HepG2 (cell line): ENCODE results near the gene EXOC1. TPM values are rescaled to one million over a fixed set of nuclear protein-coding genes. Genes with fewer than 3 reads are reported as not detected.

ENCODE experiments used
- EEA1 ChIP-seq: sonication (generic); formaldehyde crosslinking; IDR thresholded peaks from 2 replicates; pipeline ENCODE4 v1.5.1; 2020; ENCODE audit warnings: mild to moderate bottlenecking, missing genetic modification reagents, borderline replicate concordance
- EHMT2 ChIP-seq: fragments of 200-600 bp; sonication (generic); IDR thresholded peaks from 2 replicates; pipeline ENCODE4 v1.7.0; 2017; ENCODE audit warnings: antibody characterized with exemption, low read depth, low read length, borderline replicate concordance
- HDAC2 ChIP-seq: sonication (generic); formaldehyde crosslinking; IDR thresholded peaks from 2 replicates; pipeline ENCODE4 v1.4.0; 2020; ENCODE audit warnings: missing genetic modification reagents
- MXI1 ChIP-seq: IDR thresholded peaks from 3 replicates; pipeline ENCODE4 v1.6.1; 2012; ENCODE audit warnings: low read depth, low read length, inconsistent platforms, borderline replicate concordance
- NFRKB ChIP-seq: fragments of 450-650 bp; IDR thresholded peaks from 2 replicates; pipeline ENCODE4 v1.6.1; 2017
- NFYB ChIP-seq: sonication (generic); formaldehyde crosslinking; IDR thresholded peaks from 2 replicates; pipeline ENCODE4 v1.4.0; 2020; ENCODE audit warnings: missing genetic modification reagents
- PAX8 ChIP-seq: sonication (generic); formaldehyde crosslinking; IDR thresholded peaks from 2 replicates; pipeline ENCODE4 v1.8.0; 2022; ENCODE audit warnings: mild to moderate bottlenecking, missing genetic modification reagents, borderline replicate concordance
- ZNF143 ChIP-seq: sonication (generic); formaldehyde crosslinking; IDR thresholded peaks from 2 replicates; pipeline ENCODE4 v1.4.0; 2020; ENCODE audit warnings: missing genetic modification reagents
- ZNF235 ChIP-seq: sonication (generic); formaldehyde crosslinking; IDR thresholded peaks from 2 replicates; pipeline ENCODE4 v1.8.1; 2023; ENCODE audit warnings: mild to moderate bottlenecking, missing genetic modification reagents, borderline replicate concordance
- ZNF431 ChIP-seq: sonication (generic); formaldehyde crosslinking; IDR thresholded peaks from 2 replicates; pipeline ENCODE4 v1.9.0; 2022; ENCODE audit warnings: missing genetic modification reagents, low read depth, mild to moderate bottlenecking, borderline replicate concordance
- ZNF747 ChIP-seq: sonication (generic); formaldehyde crosslinking; IDR thresholded peaks from 2 replicates; pipeline ENCODE4 v1.8.1; 2023; ENCODE audit warnings: missing genetic modification reagents, mild to moderate bottlenecking, borderline replicate concordance
- ZNF776 ChIP-seq: sonication (generic); formaldehyde crosslinking; IDR thresholded peaks from 2 replicates; pipeline ENCODE4 v1.4.0; 2020; ENCODE audit warnings: mild to moderate bottlenecking, missing genetic modification reagents
- ZNF839 ChIP-seq: sonication (generic); formaldehyde crosslinking; IDR thresholded peaks from 2 replicates; pipeline ENCODE4 v1.4.0; 2020; ENCODE audit warnings: missing genetic modification reagents, mild to moderate bottlenecking, borderline replicate concordance
- polyA plus RNA-seq, 8 experiments: library from polyadenylated mRNA; depleted of rRNA in 3 of 8; stranded (reverse) in 7 of 8; unstranded in 1 of 8; fragments of >200 nt; fragmentation: Illumina TruSeq in 4 of 8; extraction: Trizol in 4 of 8; gene quantifications; 2 replicates each; pipeline versions ENCODE4 v1.2.1 to v1.2.3, GENCODE V29; 2011 to 2016; ENCODE audit warnings: low read depth in 4 of 8, missing spikeins in 1 of 8, mixed read lengths in 1 of 8; ENCODE audit not compliant: insufficient read depth in 1 of 8
- total RNA-seq, 5 experiments: library from RNA; depleted of rRNA; stranded (reverse); fragments of >200 nt; fragmentation: Illumina TruSeq; extraction: Trizol; gene quantifications; 2 replicates each; pipeline ENCODE4 v1.2.3, GENCODE V29; 2016; ENCODE audit warnings: low read depth in 1 of 5
- TF ChIP-seq, protein P1 (sequence below): sonication (generic); formaldehyde crosslinking; IDR thresholded peaks from 2 replicates; pipeline ENCODE4 v1.4.0; 2020; ENCODE audit warnings: missing genetic modification reagents
- TF ChIP-seq, protein P2 (sequence below): sonication (generic); formaldehyde crosslinking; IDR thresholded peaks from 2 replicates; pipeline ENCODE4 v1.8.1; 2023; ENCODE audit warnings: mild to moderate bottlenecking, missing genetic modification reagents
- TF ChIP-seq, protein P3 (sequence below): sonication (generic); formaldehyde crosslinking; IDR thresholded peaks from 2 replicates; pipeline ENCODE4 v1.4.0; 2020; ENCODE audit warnings: low read depth, mild to moderate bottlenecking, missing genetic modification reagents
- TF ChIP-seq, protein P4 (sequence below): IDR thresholded peaks from 2 replicates; pipeline ENCODE4 v1.4.0; 2020; ENCODE audit warnings: mild to moderate bottlenecking, missing genetic modification reagents

Gene EXOC1
- total and polyA plus RNA-seq, 2 of the 13 experiments (the other 11 are each of a cell fraction or from before 2014, with no cell fraction given) = 9.1 to 18.4 TPM

DNA sequence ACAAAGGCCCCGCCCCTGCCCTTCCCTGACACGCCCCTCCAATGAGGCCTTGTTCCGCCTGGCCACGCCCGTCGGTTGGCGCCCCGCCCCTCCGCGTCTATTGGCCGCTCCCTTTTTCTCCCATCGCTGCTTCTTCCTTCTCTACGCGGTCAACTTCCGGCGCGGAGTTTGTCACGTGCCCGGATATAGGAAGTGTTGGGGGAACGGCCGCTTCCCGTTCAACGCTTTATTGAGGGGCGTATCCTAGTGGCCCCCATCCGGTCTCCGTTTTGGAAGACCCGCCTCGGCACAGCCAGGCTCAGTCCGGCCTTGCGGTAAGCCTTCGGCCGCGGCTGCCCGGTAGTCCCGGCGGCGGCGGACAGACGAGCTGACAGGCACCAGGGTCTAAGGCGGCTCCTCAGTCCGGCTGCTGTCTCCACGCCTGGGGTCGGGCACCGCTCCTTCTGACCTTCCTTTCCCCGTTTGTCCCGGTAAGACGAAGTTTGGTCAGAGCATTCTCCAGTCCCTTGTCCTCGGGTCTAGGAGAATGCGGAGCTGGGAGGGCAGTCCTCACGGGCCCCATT, at the start of gene EXOC1 (continued):
- TF ChIP-seq, protein P1, sequence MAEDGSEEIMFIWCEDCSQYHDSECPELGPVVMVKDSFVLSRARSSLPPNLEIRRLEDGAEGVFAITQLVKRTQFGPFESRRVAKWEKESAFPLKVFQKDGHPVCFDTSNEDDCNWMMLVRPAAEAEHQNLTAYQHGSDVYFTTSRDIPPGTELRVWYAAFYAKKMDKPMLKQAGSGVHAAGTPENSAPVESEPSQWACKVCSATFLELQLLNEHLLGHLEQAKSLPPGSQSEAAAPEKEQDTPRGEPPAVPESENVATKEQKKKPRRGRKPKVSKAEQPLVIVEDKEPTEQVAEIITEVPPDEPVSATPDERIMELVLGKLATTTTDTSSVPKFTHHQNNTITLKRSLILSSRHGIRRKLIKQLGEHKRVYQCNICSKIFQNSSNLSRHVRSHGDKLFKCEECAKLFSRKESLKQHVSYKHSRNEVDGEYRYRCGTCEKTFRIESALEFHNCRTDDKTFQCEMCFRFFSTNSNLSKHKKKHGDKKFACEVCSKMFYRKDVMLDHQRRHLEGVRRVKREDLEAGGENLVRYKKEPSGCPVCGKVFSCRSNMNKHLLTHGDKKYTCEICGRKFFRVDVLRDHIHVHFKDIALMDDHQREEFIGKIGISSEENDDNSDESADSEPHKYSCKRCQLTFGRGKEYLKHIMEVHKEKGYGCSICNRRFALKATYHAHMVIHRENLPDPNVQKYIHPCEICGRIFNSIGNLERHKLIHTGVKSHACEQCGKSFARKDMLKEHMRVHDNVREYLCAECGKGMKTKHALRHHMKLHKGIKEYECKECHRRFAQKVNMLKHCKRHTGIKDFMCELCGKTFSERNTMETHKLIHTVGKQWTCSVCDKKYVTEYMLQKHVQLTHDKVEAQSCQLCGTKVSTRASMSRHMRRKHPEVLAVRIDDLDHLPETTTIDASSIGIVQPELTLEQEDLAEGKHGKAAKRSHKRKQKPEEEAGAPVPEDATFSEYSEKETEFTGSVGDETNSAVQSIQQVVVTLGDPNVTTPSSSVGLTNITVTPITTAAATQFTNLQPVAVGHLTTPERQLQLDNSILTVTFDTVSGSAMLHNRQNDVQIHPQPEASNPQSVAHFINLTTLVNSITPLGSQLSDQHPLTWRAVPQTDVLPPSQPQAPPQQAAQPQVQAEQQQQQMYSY = 0 out of 2 replicates have a peak, but pooled peaks have one; percentile 24
- TF ChIP-seq ZNF776 (no peak; the same call in 1 of the 2 replicates), EEA1 (CRISPR knock-in tag) (no peak), NFYB (CRISPR knock-in tag) (peak; percentile 80), ZNF839 (no peak), EHMT2 (no peak; the same call in 1 of the 2 replicates), ZNF747 (CRISPR knock-in tag) (no peak), ZNF143 (CRISPR knock-in tag) (peak; percentile 67), PAX8 (CRISPR knock-in tag) (no peak), ZNF431 (CRISPR knock-in tag) (no peak), HDAC2 (peak; percentile 48), MXI1 (peak; percentile 50; the same call in 1 of the 3 replicates), ZNF235 (CRISPR knock-in tag) (no peak), NFRKB (no peak)
- TF ChIP-seq, protein P2, sequence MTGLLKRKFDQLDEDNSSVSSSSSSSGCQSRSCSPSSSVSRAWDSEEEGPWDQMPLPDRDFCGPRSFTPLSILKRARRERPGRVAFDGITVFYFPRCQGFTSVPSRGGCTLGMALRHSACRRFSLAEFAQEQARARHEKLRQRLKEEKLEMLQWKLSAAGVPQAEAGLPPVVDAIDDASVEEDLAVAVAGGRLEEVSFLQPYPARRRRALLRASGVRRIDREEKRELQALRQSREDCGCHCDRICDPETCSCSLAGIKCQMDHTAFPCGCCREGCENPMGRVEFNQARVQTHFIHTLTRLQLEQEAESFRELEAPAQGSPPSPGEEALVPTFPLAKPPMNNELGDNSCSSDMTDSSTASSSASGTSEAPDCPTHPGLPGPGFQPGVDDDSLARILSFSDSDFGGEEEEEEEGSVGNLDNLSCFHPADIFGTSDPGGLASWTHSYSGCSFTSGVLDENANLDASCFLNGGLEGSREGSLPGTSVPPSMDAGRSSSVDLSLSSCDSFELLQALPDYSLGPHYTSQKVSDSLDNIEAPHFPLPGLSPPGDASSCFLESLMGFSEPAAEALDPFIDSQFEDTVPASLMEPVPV (CRISPR knock-in tag) = no peak
- TF ChIP-seq, protein P3, sequence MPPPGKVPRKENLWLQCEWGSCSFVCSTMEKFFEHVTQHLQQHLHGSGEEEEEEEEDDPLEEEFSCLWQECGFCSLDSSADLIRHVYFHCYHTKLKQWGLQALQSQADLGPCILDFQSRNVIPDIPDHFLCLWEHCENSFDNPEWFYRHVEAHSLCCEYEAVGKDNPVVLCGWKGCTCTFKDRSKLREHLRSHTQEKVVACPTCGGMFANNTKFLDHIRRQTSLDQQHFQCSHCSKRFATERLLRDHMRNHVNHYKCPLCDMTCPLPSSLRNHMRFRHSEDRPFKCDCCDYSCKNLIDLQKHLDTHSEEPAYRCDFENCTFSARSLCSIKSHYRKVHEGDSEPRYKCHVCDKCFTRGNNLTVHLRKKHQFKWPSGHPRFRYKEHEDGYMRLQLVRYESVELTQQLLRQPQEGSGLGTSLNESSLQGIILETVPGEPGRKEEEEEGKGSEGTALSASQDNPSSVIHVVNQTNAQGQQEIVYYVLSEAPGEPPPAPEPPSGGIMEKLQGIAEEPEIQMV (CRISPR knock-in tag) = no peak
- TF ChIP-seq, protein P4, sequence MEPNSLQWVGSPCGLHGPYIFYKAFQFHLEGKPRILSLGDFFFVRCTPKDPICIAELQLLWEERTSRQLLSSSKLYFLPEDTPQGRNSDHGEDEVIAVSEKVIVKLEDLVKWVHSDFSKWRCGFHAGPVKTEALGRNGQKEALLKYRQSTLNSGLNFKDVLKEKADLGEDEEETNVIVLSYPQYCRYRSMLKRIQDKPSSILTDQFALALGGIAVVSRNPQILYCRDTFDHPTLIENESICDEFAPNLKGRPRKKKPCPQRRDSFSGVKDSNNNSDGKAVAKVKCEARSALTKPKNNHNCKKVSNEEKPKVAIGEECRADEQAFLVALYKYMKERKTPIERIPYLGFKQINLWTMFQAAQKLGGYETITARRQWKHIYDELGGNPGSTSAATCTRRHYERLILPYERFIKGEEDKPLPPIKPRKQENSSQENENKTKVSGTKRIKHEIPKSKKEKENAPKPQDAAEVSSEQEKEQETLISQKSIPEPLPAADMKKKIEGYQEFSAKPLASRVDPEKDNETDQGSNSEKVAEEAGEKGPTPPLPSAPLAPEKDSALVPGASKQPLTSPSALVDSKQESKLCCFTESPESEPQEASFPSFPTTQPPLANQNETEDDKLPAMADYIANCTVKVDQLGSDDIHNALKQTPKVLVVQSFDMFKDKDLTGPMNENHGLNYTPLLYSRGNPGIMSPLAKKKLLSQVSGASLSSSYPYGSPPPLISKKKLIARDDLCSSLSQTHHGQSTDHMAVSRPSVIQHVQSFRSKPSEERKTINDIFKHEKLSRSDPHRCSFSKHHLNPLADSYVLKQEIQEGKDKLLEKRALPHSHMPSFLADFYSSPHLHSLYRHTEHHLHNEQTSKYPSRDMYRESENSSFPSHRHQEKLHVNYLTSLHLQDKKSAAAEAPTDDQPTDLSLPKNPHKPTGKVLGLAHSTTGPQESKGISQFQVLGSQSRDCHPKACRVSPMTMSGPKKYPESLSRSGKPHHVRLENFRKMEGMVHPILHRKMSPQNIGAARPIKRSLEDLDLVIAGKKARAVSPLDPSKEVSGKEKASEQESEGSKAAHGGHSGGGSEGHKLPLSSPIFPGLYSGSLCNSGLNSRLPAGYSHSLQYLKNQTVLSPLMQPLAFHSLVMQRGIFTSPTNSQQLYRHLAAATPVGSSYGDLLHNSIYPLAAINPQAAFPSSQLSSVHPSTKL (CRISPR knock-in tag) = peak; percentile 27; the same call in 1 of the 2 replicates
